Liver (tissue), 9 donors: ENCODE results near the gene SMS. TPM values are rescaled to one million over a fixed set of nuclear protein-coding genes. Genes with fewer than 3 reads are reported as not detected.

ENCODE experiments used
- DNase-seq: peaks from one replicate; pipeline ENCODE4 v3.0.0-alpha.2; 2017; ENCODE audit warnings: low spot score
- H3K27ac ChIP-seq, 2 donors: one replicate each; pipeline ENCODE4 v1.7.0; 2013; ENCODE audit warnings: inconsistent platforms in 2 of 2, low read length in 2 of 2, control low read depth in 1 of 2, low read depth in 1 of 2, mild to moderate bottlenecking in 1 of 2
- H3K27me3 ChIP-seq, 4 donors: one replicate each; pipeline versions ENCODE4 v1.6.1 to v1.7.0; 2013; ENCODE audit warnings: low read length in 3 of 4, inconsistent platforms in 1 of 4, mild to moderate bottlenecking in 1 of 4, moderate library complexity in 1 of 4; ENCODE audit not compliant: control insufficient read depth in 4 of 4, insufficient read depth in 4 of 4
- H3K36me3 ChIP-seq, 4 donors: one replicate each; pipeline versions ENCODE4 v1.6.1 to v1.7.0; 2013; ENCODE audit warnings: low read length in 3 of 4, mild to moderate bottlenecking in 3 of 4, low read depth in 1 of 4, moderate library complexity in 1 of 4; ENCODE audit not compliant: control insufficient read depth in 4 of 4, insufficient read depth in 3 of 4
- H3K4me1 ChIP-seq, 4 donors: one replicate each; pipeline versions ENCODE4 v1.6.1 to v1.7.0; 2013; ENCODE audit warnings: low read length in 3 of 4, mild to moderate bottlenecking in 3 of 4, moderate library complexity in 1 of 4; ENCODE audit not compliant: control insufficient read depth in 4 of 4, insufficient read depth in 4 of 4
- H3K4me3 ChIP-seq, 3 donors: one replicate each; pipeline versions ENCODE4 v1.6.1 to v1.7.0; 2013; ENCODE audit warnings: low read length in 3 of 3, control low read depth in 1 of 3, low read depth in 1 of 3, mild to moderate bottlenecking in 1 of 3
- H3K9ac ChIP-seq, 2 donors: one replicate each; pipeline ENCODE4 v1.7.0; 2013; ENCODE audit warnings: low read length in 2 of 2, mild to moderate bottlenecking in 2 of 2, moderate library complexity in 2 of 2, control low read depth in 1 of 2, low read depth in 1 of 2
- H3K9me3 ChIP-seq, 4 donors: one replicate each; pipeline versions ENCODE4 v1.6.1 to v1.7.0; 2013; ENCODE audit warnings: low read length in 3 of 4; ENCODE audit not compliant: control insufficient read depth in 4 of 4
- EGR1 ChIP-seq, 2 donors: IDR thresholded peaks; 2 replicates each; pipeline ENCODE4 v1.6.1; 2016 to 2018; ENCODE audit warnings: antibody characterized with exemption in 2 of 2, low read depth in 2 of 2
- FOXA1 ChIP-seq: IDR thresholded peaks from 2 replicates; pipeline ENCODE4 v1.6.1; 2016; ENCODE audit warnings: antibody characterized with exemption
- FOXA2 ChIP-seq: IDR thresholded peaks from 2 replicates; pipeline ENCODE4 v1.6.1; 2016; ENCODE audit warnings: antibody characterized with exemption
- GABPA ChIP-seq, 2 donors: IDR thresholded peaks in 1 of 2; conservative IDR thresholded peaks in 1 of 2; 2 replicates each; pipeline ENCODE4 v1.6.1; 2016; ENCODE audit warnings: antibody characterized with exemption in 2 of 2, mild to moderate bottlenecking in 1 of 2, moderate library complexity in 1 of 2
- HNF4A ChIP-seq, 2 donors: conservative IDR thresholded peaks; 2 replicates each; pipeline ENCODE4 v1.6.1; 2016; ENCODE audit warnings: antibody characterized with exemption in 2 of 2, mild to moderate bottlenecking in 2 of 2
- HNF4G ChIP-seq: IDR thresholded peaks from 2 replicates; pipeline ENCODE4 v1.6.1; 2016; ENCODE audit warnings: antibody characterized with exemption
- JUND ChIP-seq, 2 donors: IDR thresholded peaks; 2 replicates each; pipeline ENCODE4 v1.6.1; 2016; ENCODE audit warnings: antibody characterized with exemption in 2 of 2
- NR2F2 ChIP-seq: IDR thresholded peaks from 2 replicates; pipeline ENCODE4 v1.6.1; 2016; ENCODE audit warnings: antibody characterized with exemption
- RAD21 ChIP-seq, 2 donors: IDR thresholded peaks; 2 replicates each; pipeline ENCODE4 v1.6.1; 2016; ENCODE audit warnings: antibody characterized with exemption in 2 of 2, mild to moderate bottlenecking in 2 of 2
- RXRA ChIP-seq, 2 donors: IDR thresholded peaks; 2 replicates each; pipeline ENCODE4 v1.6.1; 2017 to 2018; ENCODE audit warnings: antibody characterized with exemption in 2 of 2, mild to moderate bottlenecking in 1 of 2
- SP1 ChIP-seq: IDR thresholded peaks from 2 replicates; pipeline ENCODE4 v1.6.1; 2018; ENCODE audit warnings: antibody characterized with exemption, mild to moderate bottlenecking
- TAF1 ChIP-seq: conservative IDR thresholded peaks from 2 replicates; pipeline ENCODE4 v1.6.1; 2016; ENCODE audit warnings: antibody characterized with exemption, mild to moderate bottlenecking
- YY1 ChIP-seq: IDR thresholded peaks from 2 replicates; pipeline ENCODE4 v1.6.1; 2016; ENCODE audit warnings: antibody characterized with exemption, mild to moderate bottlenecking
- polyA plus RNA-seq, 2 donors: library from polyadenylated mRNA; stranded (reverse) in 1 of 2; unstranded in 1 of 2; fragments of 200-250 nt in 1 of 2; fragments of >200 nt in 1 of 2; fragmentation: Nextera tagmentation in 1 of 2; extraction: Ambion mirVana in 1 of 2; gene quantifications; one replicate each; pipeline versions ENCODE4 v1.2.1 to v1.2.3, GENCODE V29; 2013 to 2015
- total RNA-seq, 2 donors: library from RNA; depleted of rRNA; stranded (reverse); fragments of >200 nt; gene quantifications; one replicate each; pipeline ENCODE4 v1.2.3, GENCODE V29; 2014
- TF ChIP-seq, protein P1 (sequence below): IDR thresholded peaks from 2 replicates; pipeline ENCODE4 v1.6.1; 2016; ENCODE audit warnings: antibody characterized with exemption
- TF ChIP-seq, protein P2 (sequence below): IDR thresholded peaks from 2 replicates; pipeline ENCODE4 v1.6.1; 2016; ENCODE audit warnings: antibody characterized with exemption
- TF ChIP-seq, protein P3 (sequence below): IDR thresholded peaks from 2 replicates; pipeline ENCODE4 v1.6.1; 2016; ENCODE audit warnings: antibody characterized with exemption, mild to moderate bottlenecking
- TF ChIP-seq, protein P4 (sequence below): fragments of 150-350 bp; IDR thresholded peaks from 2 replicates; pipeline ENCODE4 v1.5.1; 2017; ENCODE audit warnings: improper control_type of control experiment, low read depth, low read length; ENCODE audit not compliant: missing input control
- TF ChIP-seq, protein P5 (sequence below): IDR thresholded peaks from 2 replicates; pipeline ENCODE4 v1.6.1; 2016; ENCODE audit warnings: antibody characterized with exemption
- donor health status: healthy.
- donor health status: healthy.
- donor health status: healthy.
- donor health status: healthy.
- donor health status: healthy.

The SMS gene
- total and polyA plus RNA-seq, 4 donors: 13.9 to 41.0 (median 17.8) TPM

DNA sequence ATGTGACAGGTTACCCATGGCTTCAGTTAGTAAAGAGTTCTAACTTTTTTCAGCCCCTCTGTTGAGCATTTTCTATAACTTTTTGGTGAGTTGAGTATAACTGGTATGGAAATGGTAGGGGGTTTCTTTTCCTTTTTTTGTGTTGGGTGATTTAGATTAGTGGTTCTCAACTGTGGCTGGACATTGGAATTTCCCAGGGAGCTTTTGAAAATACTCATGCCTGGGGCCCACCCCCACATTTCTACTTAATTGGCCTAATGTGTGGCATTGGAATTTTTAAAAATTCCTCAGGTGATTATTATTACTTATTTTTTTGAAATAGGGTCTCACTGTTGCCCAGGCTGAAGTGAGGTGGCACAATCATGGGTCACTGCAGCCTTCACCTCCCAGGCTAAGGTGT lies 21.9 kb downstream of the SMS start:
- TF ChIP-seq RAD21 (IDR thresholded peaks at IDR 0.05) (no peak), EGR1 (IDR thresholded peaks at IDR 0.05; ENCODE audit: low read depth in 2 of 2) (no peak), JUND (IDR thresholded peaks at IDR 0.05) (no peak), GABPA (IDR thresholded peaks at IDR 0.05 in 1 of 2, conservative IDR thresholded peaks at IDR 0.05 in 1 of 2) (no peak), SP1 (no peak), RXRA (IDR thresholded peaks at IDR 0.05) (no peak), NR2F2 (no peak), TAF1 (no peak), FOXA1 (no peak), HNF4A (conservative IDR thresholded peaks at IDR 0.05) (no peak), YY1 (no peak), HNF4G (no peak), FOXA2 (no peak)
- TF ChIP-seq, protein P1, sequence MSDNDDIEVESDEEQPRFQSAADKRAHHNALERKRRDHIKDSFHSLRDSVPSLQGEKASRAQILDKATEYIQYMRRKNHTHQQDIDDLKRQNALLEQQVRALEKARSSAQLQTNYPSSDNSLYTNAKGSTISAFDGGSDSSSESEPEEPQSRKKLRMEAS: no peak
- TF ChIP-seq, protein P2, sequence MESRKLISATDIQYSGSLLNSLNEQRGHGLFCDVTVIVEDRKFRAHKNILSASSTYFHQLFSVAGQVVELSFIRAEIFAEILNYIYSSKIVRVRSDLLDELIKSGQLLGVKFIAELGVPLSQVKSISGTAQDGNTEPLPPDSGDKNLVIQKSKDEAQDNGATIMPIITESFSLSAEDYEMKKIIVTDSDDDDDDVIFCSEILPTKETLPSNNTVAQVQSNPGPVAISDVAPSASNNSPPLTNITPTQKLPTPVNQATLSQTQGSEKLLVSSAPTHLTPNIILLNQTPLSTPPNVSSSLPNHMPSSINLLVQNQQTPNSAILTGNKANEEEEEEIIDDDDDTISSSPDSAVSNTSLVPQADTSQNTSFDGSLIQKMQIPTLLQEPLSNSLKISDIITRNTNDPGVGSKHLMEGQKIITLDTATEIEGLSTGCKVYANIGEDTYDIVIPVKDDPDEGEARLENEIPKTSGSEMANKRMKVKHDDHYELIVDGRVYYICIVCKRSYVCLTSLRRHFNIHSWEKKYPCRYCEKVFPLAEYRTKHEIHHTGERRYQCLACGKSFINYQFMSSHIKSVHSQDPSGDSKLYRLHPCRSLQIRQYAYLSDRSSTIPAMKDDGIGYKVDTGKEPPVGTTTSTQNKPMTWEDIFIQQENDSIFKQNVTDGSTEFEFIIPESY: no peak
- TF ChIP-seq, protein P3, sequence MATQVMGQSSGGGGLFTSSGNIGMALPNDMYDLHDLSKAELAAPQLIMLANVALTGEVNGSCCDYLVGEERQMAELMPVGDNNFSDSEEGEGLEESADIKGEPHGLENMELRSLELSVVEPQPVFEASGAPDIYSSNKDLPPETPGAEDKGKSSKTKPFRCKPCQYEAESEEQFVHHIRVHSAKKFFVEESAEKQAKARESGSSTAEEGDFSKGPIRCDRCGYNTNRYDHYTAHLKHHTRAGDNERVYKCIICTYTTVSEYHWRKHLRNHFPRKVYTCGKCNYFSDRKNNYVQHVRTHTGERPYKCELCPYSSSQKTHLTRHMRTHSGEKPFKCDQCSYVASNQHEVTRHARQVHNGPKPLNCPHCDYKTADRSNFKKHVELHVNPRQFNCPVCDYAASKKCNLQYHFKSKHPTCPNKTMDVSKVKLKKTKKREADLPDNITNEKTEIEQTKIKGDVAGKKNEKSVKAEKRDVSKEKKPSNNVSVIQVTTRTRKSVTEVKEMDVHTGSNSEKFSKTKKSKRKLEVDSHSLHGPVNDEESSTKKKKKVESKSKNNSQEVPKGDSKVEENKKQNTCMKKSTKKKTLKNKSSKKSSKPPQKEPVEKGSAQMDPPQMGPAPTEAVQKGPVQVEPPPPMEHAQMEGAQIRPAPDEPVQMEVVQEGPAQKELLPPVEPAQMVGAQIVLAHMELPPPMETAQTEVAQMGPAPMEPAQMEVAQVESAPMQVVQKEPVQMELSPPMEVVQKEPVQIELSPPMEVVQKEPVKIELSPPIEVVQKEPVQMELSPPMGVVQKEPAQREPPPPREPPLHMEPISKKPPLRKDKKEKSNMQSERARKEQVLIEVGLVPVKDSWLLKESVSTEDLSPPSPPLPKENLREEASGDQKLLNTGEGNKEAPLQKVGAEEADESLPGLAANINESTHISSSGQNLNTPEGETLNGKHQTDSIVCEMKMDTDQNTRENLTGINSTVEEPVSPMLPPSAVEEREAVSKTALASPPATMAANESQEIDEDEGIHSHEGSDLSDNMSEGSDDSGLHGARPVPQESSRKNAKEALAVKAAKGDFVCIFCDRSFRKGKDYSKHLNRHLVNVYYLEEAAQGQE: no peak
- TF ChIP-seq, protein P4, sequence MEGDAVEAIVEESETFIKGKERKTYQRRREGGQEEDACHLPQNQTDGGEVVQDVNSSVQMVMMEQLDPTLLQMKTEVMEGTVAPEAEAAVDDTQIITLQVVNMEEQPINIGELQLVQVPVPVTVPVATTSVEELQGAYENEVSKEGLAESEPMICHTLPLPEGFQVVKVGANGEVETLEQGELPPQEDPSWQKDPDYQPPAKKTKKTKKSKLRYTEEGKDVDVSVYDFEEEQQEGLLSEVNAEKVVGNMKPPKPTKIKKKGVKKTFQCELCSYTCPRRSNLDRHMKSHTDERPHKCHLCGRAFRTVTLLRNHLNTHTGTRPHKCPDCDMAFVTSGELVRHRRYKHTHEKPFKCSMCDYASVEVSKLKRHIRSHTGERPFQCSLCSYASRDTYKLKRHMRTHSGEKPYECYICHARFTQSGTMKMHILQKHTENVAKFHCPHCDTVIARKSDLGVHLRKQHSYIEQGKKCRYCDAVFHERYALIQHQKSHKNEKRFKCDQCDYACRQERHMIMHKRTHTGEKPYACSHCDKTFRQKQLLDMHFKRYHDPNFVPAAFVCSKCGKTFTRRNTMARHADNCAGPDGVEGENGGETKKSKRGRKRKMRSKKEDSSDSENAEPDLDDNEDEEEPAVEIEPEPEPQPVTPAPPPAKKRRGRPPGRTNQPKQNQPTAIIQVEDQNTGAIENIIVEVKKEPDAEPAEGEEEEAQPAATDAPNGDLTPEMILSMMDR: no peak
- TF ChIP-seq, protein P5, sequence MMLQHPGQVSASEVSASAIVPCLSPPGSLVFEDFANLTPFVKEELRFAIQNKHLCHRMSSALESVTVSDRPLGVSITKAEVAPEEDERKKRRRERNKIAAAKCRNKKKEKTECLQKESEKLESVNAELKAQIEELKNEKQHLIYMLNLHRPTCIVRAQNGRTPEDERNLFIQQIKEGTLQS: no peak
- Histone ChIP-seq H3K27me3 (no peaks in the 10 kb centered on the region), H3K27ac (no peak overlapping the region), H3K9me3 (no peaks in the 10 kb centered on the region), H3K4me1 (peaks cover 0 to 2% (median 0%) of the 10 kb centered on the region in 4 donors), H3K9ac (no peak overlapping the region), H3K36me3 (no peaks in the 10 kb centered on the region), H3K4me3 (no peak overlapping the region)
- DNase-seq: no peak
